ENCODE data around the gene SLC8A3.
A peak's percentile ranks its signal among the peaks of the same experiment; 100 is the strongest.
"Not testable (repeated sequence)": the region's sequence is repeated elsewhere in the genome, so short reads cannot be mapped to it uniquely, and the experiment has no call there.

SLC8A3 gene, protein sequence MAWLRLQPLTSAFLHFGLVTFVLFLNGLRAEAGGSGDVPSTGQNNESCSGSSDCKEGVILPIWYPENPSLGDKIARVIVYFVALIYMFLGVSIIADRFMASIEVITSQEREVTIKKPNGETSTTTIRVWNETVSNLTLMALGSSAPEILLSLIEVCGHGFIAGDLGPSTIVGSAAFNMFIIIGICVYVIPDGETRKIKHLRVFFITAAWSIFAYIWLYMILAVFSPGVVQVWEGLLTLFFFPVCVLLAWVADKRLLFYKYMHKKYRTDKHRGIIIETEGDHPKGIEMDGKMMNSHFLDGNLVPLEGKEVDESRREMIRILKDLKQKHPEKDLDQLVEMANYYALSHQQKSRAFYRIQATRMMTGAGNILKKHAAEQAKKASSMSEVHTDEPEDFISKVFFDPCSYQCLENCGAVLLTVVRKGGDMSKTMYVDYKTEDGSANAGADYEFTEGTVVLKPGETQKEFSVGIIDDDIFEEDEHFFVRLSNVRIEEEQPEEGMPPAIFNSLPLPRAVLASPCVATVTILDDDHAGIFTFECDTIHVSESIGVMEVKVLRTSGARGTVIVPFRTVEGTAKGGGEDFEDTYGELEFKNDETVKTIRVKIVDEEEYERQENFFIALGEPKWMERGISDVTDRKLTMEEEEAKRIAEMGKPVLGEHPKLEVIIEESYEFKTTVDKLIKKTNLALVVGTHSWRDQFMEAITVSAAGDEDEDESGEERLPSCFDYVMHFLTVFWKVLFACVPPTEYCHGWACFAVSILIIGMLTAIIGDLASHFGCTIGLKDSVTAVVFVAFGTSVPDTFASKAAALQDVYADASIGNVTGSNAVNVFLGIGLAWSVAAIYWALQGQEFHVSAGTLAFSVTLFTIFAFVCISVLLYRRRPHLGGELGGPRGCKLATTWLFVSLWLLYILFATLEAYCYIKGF

DNA sequence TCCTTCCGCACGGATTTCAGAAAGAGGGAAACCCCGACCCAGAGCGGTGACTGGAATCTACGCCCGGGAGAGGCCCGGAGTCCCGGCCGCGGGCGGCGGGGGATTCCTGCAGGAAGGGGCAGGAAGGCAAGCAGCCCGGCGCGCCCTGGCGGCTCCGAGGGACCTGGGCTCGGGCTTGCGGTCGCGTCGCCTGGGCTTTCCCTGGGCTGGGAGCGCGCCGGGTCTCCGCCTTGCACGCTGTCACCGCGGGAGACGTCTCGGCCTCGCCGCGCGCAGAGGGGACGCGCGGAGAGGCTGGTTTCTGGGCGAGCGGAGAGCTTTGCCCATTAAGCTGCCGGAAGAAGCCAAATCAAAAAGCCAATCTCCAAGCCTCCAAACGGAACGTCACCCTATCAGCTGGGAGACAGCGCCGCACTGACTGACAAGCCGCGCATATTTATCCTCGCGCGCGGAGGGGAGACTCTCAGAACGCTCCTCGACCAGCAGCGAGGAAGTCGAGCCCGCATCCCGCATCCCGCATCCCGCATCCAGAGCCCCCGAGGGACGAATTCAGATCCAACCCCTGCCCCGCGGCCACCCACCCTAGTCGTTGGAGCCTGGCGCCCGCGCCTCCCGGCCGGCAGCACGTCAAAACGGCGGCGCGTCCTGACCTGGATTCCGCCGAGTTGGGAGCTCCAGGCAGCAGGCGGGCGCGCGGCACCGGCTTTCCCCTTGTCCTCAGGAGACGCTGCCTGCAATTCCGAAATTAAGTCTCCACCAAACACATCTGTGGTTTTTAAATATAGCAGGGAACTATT, at the start of gene SLC8A3:
Gene SLC8A3 (minus strand): TSS at position 293 of the 797 bp plus-strand sequence. CDS start 20,529 bp downstream, outside the sequence.
- DNase-seq, result peak in 42 of 51 donors; percentile 13 to 82 (median 52)

DNA sequence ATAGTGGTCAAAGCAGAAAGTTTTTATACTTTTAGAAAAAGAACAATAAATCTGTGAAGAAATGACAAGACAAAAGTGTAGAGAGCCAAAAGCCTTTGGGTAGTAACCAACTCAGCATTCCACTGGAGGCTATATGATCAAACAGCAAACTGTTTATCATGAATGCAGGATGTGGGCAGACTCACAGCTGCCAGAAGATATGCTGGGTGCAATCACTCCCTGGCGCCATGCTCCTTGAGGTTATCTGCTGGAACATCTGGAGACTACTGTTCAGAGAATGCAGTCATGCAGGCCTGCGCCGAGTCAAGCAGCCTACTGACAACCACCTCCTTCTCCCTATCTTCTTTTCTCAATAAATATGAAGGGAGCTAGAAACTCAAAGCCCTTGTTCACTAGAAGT, 49.0 kb upstream of the SLC8A3 start:
- no peak for DNase-seq

DNA sequence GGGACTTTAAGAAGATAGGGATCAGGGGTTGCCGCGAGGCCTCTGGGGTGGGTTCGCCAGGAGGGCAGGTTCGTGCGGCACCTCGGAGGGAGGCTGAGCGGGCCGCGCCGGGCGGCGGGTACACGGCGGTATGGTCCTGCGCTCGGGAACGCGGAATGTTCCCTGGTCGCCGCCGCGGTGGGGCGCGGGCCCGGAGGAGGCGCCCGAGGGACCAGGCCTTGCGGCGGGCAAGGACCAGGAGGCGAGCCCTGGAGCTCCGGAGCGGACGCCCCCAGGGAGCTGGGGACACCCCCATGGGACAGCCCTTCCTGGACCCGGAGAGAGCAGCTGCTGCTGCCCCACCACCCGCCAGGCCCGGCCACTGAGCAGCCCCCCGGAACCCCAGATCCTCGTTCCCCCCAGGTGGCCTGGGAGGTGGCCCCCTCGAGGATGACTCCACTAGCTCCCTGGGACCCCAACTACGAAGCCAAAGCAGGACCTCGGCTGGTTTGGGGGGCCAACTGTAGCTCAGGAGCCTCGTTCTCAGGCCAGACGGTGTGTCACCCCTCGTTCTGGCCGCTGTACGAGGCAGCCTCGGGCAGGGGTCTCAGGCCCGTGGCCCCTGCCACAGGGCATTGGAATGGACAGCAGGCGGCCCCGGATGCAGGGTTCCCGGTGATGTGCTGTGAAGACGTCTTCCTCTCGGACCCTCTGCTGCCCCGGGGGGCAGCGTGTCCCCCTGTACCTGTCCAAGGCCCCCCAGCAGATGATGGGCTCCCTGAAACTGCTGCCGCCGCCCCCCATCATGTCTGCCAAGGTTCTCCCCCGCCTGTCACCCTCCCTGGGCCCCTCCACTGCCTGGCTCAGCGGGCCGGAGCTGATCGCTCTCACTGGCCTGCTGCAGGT, 45.6 kb upstream of the SLC8A3 start:
- no peak for DNase-seq

DNA sequence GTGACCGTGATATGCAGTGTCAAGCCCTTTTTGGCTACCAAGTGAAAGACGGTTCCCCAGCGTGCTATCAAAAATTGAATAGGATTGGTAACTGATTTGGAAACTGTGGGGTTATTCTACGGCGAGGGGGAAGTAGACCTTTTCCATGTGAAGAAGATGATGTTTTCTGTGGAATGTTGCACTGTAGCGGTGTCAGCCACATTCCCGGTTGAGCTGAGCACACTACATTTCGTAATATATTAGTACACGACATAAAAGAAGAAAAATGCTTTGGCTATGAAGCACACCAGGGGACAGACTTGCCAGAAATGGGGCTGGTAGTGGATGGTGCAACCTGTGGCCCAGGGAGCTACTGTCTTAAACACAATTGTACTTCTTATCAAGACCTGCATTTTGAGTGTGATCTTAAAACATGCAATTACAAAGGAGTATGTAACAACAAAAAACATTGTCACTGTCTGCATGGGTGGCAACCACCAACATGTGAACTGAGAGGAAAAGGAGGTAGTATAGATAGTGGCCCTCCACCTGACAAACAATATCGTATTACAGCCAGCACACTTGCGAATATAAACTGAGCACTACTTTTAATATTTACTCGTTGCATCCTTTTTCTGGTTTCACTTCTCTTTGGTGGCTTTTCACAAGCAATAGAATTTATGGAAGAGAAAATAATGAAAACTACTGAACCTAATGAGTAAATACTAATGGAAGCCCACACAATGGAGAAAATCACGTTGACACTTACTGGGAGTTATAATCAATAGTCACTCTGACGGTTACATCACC, 43.2 kb upstream of the SLC8A3 start:
- not testable (repeated sequence) for DNase-seq

DNA sequence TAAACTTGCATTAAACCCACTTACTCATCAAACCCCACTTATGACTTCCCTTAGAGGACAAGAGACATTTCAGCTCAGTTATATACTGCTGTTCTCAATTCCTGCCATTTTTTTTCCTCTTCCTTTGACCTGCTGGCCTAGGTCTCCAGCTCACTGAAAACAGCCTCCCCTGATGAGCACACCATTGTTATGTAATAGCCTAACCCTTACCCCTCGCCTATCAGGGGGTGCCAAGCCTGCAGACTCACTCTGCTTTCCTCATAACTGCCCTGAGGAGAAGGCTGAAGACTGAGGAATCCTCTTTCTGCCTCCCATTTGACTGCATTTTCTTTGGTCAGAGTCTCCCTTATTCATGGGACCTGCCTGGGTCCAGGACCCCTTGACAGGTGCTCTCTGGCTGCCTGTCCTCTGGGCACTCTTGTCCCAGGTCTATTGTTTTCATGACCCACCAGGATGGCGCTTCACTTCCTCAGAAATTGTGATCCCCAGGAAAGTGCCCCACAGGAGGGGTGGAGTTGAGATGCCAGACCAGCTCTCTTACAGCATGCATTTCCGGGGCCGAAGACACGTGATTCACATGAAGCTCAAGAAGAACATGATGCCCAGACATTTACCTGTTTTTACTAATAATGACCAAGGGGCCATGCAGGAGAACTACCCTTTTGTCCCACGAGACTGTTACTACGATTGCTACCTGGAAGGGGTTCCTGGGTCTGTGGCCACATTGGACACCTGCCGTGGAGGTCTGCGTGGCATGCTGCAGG, 41.3 kb upstream of the SLC8A3 start:
- DNase-seq, result not testable (repeated sequence)

DNA sequence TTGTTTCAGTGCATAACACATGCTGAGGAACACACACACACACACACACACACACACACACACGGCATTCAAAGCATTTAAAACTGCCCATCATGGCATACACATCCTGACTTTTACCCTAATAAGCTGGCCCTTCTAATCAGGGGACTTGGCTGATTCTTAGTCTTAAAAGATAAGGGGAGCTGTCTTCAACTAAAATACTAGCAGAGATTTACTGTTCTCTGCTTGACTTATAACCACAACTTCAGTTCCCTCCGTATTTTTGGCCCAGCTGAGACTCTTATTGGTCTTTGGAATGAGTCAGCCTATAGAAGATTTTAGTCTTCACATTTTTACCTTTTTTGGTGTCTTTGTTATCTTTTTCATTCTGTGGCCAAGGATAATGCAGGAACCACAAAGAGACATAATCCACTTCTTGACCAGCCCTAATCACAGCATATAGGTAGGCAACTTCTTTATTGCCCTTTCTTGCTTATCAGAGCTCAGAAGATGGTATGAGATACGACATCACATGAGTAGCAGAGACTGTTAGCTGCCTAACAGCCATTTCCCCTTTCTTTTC, 25.1 kb upstream of the SLC8A3 start:
- DNase-seq, result no peak

DNA sequence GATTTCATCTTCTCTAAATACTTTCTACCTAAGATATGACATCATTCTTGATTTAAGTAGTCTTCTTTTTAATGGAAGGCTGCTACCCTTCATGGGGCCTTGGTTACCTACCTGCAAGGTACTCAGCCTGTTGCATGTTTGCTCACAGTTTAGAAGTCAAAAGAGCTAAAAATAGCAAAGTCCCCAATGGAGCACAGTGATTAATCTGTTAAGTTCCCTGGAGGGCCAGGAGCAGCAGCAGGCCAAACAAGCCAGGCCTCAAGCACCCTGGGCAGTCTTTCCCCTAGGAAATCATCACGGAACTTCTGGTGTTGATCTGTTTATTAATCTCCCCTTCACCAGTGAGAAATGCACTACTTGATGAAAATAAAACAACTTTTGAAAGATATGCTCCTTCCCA, 24.0 kb upstream of the SLC8A3 start:
- no peak for DNase-seq

DNA sequence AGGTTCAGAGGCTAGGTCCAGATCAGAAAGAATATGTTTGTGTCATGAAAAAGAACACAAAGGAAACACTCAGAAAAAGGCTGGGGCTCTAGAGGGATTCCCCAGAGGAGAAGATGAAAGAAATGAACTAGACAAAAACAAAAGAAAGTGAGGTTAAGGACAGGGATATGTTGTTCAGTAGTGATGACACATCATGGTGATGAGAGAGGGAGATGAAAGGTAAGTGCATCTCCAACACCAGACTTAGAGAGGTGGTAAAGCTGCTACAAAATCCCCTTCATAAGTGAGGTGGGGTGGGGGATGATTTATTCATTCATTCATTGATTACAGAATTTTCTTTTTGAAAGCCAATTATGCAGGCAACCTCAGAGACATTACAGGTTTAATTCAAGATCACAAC, 19.6 kb upstream of the SLC8A3 start:
- no peak for DNase-seq

DNA sequence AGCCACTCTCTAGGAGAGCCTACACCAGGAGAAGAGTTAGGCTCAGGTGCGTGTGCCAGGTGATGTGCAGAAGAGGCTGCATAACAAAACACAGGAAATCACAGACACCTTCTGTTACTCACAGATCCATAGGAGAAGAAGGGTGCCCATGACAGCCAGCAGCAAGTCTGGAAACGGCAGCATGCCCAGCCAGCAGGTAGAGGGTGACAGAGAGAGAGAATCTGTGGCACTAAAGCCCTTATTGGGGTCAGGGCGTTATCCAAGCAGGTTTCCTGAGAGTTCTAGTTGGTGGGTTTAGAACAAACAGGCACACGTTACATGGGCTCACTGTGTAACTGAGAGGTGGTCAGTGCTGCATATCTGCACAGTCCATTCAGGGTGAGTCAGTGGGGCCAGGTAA, 14.9 kb upstream of the SLC8A3 start:
- DNase-seq, result no peak

DNA sequence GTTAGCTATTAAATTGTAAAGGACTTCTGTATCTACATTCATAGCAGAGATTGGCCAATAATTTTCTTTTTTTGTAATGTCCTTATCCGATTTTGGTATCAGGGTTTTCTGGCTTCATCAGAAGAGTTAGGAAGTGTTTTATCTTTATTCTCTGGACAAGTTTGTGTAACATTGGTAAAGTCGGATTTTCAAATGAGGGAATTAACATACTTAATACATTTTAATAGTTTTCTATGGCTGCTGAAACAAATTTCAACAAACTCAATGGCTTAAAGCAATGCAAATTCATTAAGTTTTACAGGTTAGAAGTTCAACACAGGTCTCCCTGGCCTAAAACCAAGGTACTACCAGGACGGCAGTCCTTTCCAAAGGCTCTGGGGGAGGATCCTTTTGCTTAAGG, 13.2 kb upstream of the SLC8A3 start:
- DNase-seq, result no peak

DNA sequence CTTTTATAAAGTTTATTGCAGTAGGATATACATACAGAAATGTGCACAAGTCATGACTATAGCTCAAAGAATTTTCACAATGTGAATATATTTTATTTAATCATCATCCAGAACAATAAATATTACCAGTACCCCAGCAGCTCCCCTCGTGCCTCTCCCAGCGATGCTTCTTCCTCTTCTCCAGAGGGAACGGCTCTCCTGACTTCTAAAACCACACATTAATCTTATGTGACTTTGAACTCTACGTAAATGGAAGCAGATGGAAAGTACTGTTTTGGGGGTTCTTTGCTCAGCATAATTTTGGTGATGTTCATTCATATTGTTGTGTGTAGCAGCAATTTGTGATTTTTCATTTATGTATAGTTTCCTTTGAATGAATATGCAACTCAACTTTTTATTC, 4.6 kb upstream of the SLC8A3 start:
- DNase-seq, result no peak

DNA sequence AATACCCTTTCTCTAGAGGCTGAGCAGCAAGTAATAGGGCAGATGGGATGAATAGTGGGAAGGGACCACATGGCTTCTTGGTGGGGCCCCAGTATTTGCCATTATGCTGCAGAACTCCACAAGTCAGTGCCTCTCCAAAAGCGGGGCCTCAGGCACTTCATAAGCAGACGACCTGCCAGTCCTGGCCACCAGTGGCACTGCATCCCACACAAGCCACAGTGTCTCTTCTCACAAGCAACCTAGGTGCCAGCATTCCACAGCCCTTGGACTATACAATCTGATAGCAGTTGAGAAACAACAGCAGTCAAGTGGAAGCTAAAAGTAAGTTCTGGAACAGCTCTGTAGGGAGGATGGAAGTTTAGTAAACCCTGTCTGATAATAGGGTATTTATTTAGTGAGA, 4.2 kb upstream of the SLC8A3 start:
- no peak for DNase-seq

DNA sequence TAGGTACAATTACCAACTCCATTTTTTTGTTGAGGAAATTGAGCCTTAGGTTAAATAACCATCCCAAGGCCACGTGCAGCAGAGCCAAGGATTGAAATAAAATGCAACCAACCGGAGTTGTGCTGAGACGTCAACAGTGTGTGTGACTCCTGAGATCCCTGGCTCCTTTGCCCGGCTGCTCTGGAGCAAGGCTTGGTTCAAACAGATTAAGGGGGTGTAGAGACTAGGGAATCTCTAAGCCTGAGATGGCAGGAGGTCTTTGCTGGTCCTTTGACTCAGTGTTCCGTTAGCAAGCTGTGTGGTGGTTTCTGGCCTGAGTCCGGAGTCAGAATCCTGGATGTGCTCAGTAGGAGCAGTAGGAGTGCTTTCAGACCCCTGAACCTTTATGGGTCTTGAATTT, 1.4 kb upstream of the SLC8A3 start:
- DNase-seq, result no peak

DNA sequence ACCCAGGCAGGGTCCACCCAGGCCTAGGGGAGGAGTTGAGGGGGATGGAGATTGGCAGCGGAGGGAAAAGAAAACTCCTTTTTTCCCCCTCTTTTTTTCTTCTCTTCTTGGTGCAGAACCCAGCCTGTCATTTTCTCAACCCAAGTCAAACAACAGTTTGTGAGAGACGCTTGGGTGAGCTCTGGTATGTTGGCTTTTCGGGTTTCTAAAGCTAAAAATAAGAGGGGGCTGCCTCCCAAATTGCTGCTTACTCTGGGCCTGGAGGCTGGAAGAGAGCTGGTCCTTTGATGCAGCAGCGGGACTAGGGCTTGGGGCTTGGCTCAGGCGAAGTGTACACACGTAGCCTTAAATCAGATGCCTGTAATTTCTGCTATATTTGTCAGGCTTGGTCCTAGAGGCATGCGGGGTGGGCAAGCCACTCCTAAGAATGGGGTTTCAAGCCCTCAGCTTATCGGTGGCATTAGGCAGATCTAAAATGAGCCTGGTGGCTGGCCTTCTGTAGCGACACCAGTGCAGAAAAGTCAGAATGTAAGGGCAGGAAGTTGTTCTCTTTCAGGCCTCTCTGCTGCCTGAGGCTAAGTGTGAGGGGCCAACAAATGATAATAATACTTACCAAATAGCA, 816 bp upstream of the SLC8A3 start:
- peak in 3 of 51 donors; percentile 3 to 10 (median 4) for DNase-seq

DNA sequence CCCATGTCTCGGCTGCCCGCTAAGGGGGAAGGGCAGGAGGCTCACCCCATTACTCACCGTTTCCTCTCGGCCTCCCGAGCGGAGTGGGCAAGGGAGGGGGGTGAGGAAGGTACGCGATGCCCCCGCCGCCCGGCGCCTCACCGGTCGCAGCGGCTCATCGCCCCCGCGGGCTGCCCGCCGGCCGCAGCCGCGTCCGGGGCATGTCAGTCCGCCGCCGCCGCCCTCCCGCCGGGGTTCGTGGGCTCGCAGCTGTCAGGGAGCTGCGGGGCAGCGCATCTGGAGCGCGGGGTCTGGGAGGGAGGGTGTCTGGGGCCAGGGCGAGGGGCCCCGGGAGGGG, 461 bp downstream of the SLC8A3 start:
- peak in 4 of 51 donors; percentile 5 to 39 (median 22) for DNase-seq

DNA sequence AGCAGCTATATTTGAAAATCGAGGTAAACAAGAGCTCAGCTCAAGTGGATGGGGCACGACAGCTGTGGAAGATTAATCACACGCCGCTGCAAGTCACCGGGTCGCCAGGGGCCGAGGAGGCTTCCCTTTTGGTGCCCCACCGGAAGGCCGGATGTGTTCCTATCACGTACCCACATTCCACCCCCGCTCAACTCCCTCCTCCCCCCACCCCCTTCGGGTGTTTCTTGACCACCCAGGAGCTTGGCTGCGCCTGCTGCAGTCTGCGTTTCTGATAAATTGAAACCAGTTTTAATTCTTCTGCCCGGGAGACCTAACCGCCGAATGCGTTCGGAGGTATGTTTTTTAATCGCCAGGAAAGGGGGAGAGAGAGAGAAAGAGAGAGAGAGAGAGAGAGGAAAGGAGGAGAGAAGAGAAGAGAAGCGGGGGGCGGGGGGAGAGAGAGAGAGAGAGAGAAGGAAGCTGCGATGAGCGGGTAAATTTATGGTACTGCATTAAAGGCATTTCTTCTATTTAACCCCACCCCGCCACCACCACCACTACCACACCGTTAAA, 1.8 kb downstream of the SLC8A3 start:
- peak in 23 of 51 donors; percentile 0 to 60 (median 9) for DNase-seq

DNA sequence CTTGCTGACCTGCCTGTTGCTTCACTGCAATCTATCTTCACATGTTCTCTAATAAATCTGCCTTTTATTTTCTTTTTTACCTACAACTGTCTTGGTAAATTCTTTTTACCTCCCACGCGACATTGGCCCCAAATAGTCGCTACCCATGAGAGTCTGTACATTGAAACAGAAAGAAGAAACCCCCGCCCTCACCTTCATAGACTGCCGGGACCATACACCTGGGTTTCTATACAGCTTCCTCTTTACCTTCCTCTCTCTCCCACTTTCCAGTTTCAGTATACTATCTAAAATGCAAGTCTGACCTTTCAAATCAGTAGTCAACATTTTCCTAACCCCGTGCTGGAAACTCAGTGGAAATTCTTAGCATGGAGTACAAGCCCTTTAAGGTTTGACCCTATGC, 4.8 kb downstream of the SLC8A3 start:
- no peak for DNase-seq

DNA sequence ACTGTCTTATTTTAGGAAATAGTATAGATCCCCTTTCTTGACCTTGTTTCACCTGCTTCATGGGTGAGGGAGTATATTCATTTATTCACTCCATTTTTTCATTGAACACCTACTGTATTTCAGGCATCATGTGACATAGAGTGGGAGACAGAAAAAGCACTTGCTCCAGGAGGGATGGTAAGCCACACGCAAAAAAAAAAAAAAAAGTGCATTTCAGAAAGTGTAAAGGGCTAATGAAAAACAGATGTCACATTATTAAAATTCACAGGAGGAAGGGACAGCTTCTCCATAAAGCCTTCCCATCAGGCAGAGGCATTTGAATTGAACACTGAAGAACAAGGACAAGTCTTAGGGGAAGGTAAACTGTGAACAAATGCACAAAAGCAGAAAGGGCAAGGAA, 7.5 kb downstream of the SLC8A3 start:
- DNase-seq, result no peak

Measured in hypothalamus (tissue), 51 donors.